ENCODE measurements around the gene SELENOW.
A peak's percentile ranks its signal among the peaks of the same experiment; 100 is the strongest.
"Not testable (repeated sequence)": the region's sequence is repeated elsewhere in the genome, so short reads cannot be mapped to it uniquely, and the experiment has no call there.

The SELENOW gene

DNA sequence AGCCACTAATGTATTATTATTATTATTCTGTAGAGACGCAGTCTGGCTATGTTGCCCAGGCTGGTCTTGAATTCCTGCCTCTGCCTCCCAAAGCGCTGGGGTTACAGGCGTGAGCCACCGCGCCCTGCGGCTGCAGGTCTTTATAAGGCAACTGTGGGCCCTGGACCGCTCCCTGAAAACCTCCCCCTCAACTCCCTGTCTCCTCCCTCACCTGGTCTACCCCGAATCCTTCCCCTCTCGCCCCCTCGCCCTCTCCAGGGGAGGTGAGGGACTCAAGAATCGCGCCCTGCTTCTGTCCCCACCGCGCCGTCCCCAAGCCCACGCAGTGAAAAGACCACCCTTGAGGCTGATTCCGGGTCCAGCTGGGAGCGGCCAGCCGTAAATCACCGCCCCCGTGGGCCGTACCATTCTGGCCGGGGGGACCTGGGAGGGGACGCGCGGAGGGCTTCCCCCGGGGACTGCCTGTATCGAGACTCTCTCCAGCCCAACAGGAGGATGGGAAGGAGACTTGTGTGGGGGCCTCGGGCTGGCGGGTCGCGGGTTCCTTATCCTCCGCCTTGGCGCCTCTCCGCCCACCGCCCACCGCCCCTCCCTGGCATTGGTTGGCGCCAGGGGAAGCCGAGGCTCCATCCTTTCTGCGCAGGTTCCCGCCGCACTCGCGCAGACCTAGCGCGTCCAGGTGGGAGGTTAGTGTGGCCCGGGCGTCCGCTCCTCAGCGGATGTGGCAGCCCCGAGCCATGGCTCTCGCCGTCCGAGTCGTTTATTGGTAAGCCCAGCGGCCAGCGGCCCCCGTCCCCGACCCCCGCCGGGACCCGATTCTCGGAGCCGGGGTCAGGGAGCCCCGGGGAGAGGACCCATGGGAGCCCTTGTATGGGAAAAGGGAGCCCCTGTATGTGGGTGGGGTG, at the start of gene SELENOW:
Gene SELENOW (plus strand): TSS at position 655 of the 905 bp plus-strand sequence. CDS start 83 bp downstream, at position 738.
- DNase-seq (ENCODE audit: low read depth in 3 of 3) = peak; percentile 57 to 71 (median 65)

DNA sequence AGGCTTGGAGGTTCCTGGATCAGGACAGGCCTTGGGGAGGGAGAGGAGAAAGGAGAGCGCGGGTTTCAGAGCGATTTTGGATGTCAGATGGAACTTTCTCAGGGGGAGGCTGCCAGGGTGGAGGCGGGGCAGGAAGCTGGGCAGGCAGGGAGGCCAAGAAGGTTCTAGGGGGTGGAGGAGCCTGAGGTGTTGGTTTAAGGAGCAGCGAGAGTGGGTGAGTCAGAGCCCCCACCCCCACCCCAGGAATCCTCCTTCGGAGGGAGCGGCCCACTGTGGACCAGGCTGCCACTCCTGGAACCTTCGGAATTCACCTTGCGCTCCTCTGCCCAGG, 49.1 kb upstream of the SELENOW start:
- no peak for DNase-seq (ENCODE audit: low read depth in 3 of 3)

DNA sequence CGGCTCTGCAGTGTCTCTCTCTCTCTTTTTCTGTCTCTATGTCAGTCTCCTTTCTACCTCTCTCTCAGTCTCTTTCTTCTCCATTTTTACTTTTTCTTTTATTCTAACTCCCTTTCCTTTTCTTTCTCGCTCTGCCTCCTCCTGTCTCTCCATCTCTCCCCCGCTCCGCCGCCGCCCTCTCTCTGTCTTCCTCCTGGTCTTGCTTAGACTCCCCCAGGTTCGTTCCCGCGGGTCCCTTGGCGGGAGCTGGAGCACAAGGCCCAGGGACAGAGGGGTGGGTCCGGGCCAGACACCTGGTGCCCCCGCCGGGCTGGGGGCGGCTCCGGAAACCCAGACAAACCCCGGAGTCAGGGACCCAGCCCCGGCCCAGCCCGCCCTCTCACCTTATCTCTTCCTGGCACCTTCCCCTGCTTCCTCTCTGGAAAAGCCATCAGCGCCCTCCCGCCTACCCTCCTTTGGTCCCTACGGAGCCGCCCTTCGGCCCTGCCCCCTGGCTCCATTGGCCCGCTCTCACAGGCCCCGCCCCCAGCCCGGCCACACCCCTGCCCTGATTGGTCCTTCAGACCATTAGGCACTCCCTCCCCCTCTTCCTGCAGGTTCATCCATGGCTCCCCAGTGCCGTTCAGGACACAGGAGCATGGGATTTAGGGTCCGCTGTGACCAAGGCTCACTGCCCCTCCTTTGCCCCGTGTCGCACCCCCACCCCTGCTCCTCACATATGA, 48.5 kb upstream of the SELENOW start:
- DNase-seq (ENCODE audit: low read depth in 3 of 3) = peak; percentile 37 to 70 (median 55)

DNA sequence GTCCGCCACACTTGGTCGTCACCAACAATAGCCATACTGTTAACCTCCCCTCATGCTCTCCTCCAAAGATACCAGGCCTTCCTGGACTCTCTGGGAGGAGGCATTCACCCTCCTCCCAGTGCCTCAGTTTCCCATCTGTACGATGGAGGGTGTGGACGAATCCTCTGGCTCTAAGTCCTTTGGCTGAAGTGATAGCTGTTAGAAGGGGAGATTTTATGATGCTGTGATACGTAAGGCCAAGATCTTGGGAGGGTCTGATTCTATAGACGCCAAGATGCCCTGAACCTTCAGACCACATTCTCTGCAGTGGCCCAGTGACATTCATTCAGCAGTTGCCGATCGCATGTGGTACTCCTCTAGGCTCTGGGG, 48.0 kb upstream of the SELENOW start:
- no peak for DNase-seq (ENCODE audit: low read depth in 3 of 3)

DNA sequence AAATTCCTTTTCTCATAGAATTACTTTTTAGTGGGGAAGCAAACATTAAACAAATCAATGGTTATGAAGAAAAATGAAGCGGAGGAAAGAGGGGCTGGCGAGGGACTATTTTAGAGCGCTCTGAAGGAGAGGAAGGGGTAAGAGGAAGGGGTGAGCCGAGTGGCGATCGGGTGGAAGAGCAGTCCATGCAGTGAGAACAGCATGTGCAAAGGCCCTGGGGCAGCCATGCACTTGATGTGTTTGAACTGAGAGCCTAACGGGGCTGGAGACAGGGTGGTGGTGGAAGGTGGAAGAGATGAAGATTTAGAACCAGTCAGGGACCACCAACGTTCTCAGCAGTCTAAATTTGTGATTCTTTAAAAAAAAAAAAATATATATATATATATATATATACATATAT, 47.6 kb upstream of the SELENOW start:
- DNase-seq (ENCODE audit: low read depth in 3 of 3) = no peak

DNA sequence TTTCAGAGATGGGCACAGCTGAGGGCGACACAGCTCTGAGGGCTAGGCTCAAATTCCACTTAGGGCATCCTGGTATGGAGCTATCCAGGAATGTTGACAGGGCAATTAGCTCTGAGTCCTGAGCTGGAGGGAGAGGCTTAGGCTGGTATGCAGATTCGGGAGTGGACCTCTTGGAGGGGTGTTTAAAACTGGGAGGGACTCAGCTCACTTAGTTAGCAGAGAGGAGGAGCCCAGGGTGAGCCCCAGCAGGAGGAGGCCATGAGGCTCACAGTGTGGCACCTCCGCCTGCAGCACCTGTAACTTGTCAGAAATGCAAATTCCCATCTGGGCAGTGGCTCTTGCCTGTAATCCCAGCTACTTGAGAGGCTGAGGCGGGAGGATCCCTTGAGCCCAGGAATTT, 43.4 kb upstream of the SELENOW start:
- no peak for DNase-seq (ENCODE audit: low read depth in 3 of 3)

DNA sequence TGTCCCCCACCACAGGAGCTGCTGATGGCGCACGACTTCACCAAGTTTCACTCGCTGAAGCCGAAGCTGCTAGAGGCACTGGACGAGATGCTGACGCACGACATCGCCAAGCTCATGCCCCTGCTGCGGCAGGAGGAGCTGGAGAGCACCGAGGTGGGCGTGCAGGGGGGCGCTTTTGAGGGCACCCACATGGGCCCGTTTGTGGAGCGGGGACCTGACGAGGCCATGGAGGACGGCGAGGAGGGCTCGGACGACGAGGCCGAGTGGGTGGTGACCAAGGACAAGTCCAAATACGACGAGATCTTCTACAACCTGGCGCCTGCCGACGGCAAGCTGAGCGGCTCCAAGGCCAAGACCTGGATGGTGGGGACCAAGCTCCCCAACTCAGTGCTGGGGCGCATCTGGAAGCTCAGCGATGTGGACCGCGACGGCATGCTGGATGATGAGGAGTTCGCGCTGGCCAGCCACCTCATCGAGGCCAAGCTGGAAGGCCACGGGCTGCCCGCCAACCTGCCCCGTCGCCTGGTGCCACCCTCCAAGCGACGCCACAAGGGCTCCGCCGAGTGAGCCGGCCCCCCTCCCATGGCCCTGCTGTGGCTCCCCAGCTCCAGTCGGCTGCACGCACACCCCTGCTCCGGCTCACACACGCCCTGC, 37.5 kb upstream of the SELENOW start:
- no peak for DNase-seq (ENCODE audit: low read depth in 3 of 3)

DNA sequence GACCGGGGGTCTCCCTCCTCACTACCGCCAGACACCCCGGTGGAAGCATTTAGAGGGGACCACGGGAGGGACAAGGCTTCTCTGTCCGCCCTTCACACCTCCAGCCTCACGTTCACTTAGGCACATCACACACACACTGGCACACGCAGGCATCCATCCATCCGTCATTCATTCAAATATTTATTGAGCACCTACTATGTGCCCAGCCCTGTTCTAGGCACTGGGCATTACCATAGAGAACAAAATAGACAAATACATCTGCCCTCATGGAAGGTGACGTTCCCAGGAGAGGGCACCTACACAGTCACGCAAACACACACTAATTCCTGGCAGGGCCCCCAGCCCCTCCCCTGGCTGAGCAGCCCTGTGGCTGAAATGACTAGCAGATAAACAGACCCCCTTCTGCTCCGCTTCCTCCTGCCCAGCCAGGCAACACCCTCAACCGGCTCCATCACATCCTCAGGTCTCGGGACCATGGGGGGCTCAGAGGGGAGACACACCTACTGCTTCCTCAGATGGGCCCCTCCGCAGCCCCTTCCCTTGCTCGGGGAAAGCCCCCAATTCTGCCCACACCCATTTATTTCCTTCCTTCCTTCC, 36.9 kb upstream of the SELENOW start:
- DNase-seq (ENCODE audit: low read depth in 3 of 3) = no peak

DNA sequence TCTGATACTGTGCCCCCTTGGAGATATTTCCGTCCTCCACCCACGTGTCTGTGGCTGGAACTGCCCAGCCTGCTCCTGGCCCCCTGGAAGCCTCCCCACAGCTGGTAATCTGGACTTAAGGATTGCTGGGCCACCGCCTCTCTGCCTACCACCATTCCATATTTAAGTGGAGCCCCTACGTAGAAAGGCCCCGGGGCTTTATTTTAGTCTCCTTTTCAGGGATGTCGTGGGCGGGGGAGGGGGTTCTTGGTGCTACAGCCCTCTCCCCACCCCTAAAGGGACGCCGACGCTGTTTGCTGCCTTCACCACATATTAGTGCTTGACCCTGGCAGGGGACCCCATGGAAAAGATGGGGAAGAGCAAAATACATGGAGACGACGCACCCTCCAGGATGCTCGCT, 35.9 kb upstream of the SELENOW start:
- DNase-seq (ENCODE audit: low read depth in 3 of 3) = no peak

DNA sequence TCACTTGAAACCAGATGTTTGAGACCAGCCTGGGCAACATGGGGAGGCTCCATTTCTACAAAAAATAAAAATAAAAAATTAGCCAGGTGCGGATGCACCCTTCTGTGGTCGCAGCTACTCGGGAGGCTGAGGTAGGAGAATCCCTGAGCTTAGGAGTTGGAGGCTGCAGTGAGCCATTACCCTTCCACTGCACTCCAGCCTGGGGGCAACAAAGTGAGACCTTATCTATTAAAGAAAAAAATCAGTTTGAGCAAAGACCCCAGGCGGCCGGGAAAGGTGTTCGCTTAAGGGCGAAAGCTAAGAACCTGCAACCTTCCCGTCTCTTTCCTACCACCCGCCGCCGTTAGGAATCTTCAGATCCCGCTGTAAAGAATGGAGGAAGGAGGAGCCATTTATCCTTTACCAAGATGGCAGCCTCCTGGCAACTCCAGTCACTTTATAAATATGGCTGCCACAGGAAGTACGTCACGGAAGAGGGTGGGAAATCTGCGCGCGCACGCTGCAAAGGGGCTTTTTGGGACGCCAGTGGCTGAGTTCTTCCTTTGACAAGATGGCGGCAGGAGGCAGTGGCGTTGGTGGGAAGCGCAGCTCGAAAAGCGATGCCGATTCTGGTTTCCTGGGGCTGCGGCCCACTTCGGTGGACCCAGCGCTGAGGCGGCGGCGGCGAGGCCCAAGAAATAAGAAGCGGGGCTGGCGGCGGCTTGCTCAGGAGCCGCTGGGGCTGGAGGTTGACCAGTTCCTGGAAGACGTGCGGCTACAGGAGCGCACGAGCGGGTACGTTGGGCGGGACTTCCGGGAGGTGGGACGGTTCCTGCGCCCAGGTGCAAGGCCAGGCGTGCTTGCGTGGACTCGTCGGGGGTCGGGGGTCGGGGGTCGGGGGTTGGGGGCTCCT, 33.2 kb upstream of the SELENOW start, which contains the start of gene NOP53:
Gene NOP53 (plus strand): TSS at position 537 of the 892 bp plus-strand sequence. CDS start 14 bp downstream, at position 551.
- DNase-seq (ENCODE audit: low read depth in 3 of 3) = peak; percentile 92 to 95 (median 94)

DNA sequence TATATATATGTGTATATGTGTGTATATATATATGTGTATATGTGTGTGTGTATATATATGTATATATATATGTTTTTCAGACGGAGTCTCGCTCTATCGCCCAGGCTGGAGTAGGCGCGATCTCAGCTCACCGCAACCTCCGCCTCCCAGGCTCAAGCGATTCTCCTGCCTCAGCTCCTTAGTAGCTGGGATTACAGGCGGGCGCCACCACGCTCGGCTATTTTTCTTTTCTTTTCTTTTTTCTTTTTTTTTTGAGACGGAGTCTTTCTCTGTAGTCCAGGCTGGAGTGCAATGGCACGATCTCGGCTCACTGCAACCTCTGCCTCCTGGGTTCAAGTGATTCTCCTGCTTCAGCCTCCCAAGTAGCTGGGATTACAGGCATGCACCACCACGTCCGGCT, 32.4 kb upstream of the SELENOW start:
- DNase-seq (ENCODE audit: low read depth in 3 of 3) = not testable (repeated sequence)

DNA sequence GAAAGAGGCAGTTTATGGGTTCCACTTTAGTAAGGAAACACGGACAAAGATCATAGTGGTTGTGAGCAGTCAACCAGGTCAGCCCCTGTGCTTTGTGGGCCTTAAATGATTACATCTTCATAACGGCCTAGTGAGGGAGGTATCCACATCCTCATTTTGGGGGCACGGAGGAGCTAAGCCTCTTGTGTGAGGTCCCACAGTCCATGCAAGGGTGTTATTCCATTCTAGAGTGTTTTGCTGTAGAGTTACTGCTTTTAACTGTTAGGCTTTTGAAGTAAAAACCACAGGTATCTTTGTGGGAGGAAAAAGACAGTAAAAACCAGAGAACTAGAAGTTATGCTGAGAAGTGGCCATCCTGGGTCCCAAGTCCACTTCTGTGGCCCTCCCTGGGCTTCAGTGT, 29.2 kb upstream of the SELENOW start:
- DNase-seq (ENCODE audit: low read depth in 3 of 3) = no peak

DNA sequence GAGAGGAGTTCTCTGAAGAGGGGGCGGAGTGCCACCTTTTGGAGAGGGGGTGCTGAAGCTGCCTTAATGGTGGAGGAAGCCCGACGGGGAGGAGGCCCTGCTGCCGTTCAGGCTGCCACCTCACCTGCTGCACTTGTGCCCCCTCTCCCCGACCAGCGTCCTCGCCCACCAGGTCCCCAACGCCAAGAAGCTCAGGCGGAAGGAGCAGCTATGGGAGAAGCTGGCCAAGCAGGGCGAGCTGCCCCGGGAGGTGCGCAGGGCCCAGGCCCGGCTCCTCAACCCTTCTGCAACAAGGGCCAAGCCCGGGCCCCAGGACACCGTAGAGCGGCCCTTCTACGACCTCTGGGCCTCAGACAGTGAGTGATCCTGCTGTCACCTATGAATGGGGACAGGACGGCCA, 27.8 kb upstream of the SELENOW start:
- DNase-seq (ENCODE audit: low read depth in 3 of 3) = no peak

DNA sequence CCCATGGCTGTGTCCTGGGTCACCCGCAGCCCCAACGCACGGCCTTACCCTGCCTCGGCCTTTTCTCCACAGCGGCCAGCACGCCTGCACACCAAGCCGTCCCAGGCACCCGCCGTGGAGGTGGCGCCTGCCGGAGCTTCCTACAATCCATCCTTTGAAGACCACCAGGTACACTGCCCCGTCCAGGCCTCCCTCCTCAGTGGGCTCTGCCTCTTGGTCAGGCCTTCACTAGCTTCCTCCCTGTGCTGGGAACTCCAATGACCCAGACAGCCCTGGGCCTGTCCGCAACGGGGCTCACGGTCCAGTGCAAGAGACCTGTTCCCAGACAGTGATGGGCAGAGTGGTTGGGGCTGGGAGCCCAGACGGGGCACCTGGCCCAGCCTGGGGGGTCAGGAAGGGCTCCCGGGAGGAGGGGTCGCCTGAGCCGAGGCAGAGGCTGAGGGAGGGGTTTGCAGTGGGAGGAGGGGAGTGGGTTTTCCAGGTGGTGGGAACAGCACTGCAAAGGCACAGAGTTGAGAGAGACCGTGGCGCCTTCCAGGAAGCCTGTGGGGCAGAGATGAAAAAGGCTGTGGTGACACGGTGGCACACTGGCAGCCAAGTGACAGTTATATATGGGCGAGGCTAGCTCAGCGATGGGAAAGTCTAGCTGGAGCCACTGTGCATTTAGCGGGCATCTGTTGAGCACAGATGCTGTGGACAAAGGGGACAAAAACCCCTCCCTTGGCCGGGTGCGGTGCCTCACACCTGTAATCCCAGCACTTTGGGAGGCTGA, 25.9 kb upstream of the SELENOW start:
- no peak for DNase-seq (ENCODE audit: low read depth in 3 of 3)

DNA sequence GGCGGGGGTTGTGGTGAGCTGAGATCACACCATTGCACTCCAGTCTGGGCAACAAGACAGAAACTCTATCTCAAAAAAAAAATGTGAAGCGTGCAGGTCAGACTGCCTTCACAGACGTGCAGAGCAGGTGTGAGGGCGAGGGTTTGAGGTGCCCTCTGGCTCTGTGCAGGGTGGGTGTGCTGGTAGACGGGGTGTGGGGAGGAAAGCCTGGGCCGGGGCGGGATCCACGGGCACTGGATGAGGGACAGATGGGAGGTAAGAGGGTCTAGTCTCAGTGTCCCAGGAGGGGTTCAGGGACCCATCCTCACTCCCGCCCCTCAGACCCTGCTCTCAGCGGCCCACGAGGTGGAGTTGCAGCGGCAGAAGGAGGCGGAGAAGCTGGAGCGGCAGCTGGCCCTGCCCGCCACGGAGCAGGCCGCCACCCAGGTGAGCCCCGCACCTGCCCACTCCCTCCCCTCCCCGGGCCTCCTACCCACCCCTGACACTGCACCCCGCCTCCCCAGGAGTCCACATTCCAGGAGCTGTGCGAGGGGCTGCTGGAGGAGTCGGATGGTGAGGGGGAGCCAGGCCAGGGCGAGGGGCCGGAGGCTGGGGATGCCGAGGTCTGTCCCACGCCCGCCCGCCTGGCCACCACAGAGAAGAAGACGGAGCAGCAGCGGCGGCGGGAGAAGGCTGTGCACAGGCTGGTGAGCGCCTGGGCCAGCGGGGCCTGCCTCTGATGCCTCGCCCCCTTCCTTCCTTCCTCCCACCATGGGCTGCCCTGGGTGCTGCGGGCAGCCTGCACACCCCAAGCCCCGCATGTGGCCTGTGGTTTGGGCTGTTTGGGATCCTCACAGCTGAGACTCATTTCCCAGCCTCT, 24.1 kb upstream of the SELENOW start:
- DNase-seq (ENCODE audit: low read depth in 3 of 3) = no peak

DNA sequence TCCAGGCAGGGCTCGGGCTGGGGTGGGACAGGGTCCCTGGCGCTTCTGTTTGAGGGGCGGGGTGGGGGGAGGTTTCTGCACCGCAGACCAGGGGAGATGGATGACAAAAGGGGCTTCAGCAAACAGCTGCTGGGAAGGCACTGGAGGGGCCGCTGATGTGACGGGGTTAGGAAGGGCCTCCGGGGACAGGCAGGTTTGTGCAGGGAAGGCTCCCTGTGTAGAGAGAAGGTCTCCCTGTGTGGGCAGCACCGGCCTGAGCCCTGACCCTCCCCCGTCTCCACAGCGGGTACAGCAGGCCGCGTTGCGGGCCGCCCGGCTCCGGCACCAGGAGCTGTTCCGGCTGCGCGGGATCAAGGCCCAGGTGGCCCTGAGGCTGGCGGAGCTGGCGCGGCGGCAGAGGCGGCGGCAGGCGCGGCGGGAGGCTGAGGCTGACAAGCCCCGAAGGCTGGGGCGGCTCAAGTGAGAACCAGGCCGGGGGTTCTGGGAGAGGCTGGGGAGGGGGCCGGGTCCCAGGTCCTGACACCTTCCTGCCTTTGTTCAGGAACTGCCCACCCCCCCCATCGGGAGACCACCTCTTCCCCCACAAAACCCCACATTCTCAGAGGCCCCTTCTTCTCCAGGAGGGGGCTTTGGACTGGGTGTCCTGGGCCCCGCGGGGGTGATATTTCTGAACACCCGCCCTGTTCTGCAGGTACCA, 23.3 kb upstream of the SELENOW start:
- DNase-seq (ENCODE audit: low read depth in 3 of 3) = no peak

DNA sequence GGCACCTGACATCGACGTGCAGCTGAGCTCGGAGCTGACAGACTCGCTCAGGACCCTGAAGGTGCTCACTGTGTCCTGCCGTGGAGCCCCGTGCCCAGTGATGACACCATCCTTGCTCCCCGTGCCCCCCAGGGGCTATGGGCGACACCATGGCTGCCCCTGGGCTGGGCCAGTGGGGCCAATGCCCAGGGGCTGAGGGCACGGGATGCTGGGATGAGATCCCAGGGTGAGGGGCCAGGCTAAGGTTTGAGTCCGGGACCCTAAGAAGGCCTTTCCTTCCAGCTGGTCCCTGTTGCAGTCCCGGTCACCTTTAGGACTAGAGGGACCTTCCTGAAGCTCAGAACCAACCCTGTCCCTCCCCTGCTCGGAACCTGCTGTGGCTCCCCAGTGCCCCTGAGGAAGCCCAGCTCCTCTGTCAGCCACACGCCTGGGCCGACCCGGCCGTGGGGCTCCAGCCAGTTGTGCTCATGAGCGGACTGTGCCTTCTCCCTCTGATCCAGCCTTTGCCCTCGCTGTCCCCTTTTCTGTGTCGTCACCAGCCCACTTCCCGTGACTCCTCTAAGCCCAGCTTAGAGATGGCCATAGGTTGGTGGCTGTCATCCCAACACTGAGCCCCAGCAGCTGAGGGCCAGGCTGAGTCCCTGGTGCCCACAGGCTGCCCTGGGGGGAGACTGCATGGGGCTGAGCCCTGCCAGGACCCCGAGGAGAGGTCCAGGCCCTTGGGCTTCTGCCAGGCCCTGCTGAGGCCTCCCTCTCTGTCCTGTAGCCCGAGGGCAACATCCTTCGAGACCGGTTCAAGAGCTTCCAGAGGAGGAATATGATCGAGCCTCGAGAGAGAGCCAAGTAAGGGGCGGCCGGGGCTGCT, 22.5 kb upstream of the SELENOW start:
- DNase-seq (ENCODE audit: low read depth in 3 of 3) = no peak

DNA sequence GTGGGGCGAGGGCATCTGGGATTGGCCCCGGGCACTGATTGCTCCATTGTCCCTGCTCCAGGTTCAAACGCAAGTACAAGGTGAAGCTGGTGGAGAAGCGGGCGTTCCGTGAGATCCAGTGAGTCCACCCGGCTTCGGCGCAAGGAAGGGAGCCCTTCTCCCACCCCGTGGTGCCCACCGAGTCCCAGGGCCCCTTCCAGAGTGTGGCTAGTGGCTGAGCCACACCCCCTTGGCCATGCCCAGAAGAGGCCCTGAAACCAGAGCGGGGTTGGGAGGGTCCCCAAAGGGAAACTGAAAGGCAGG, 21.9 kb upstream of the SELENOW start:
- DNase-seq (ENCODE audit: low read depth in 3 of 3) = no peak

Measured in stimulated activated CD4-positive, alpha-beta T cell treated with anti-CD3 and anti-CD28 coated beads, TNF-alpha, amount 100 ng/mL, for 48 hours (primary cell).